ENCODE measurements around the gene SHOC2.

Gene SHOC2

DNA sequence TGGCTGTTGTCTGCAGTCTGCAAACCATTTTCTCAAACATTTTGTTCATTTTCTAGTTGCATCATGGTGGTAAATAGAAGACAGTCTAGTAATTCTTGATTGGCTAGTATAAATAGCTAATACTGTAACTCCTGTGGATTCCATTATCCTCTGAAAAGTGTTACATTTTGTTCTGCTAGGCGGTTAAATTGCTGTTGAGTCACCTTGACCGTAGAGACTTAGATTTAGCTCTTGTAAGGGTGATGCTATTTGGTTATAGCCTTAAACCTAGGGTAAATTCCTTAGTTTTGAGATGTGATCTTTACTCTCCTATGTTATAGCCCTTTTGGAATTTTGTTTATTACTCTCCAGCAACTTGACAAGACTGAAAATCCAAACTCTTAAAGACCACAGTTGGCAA lies 58.8 kb downstream of the SHOC2 start:
- Histone ChIP-seq H3K9me3 (ENCODE audit: control extremely low read depth in 1 of 5, control insufficient read depth in 4 of 5, insufficient read depth in 2 of 5, low read depth in 1 of 5, low read length in 4 of 5) (peaks cover 0 to 3% (median 0%) of the 10 kb centered on the region in 5 experiments), H3K4me1 (ENCODE audit: control extremely low read depth in 1 of 4, control insufficient read depth in 4 of 4, insufficient read depth in 4 of 4, low read length in 3 of 4) (no peaks in the 10 kb centered on the region), H3K36me3 (ENCODE audit: control insufficient read depth in 4 of 4, insufficient read depth in 4 of 4, low read length in 3 of 4) (peaks cover 5 to 10% (median 9%) of the 10 kb centered on the region in 4 experiments), H3K4me3 (ENCODE audit: control insufficient read depth in 1 of 7, extremely low read depth in 1 of 7, insufficient read depth in 4 of 7, low read depth in 2 of 7, low read length in 6 of 7) (no peak overlapping the region), H3K27me3 (replicated peaks in 2 of 5; ENCODE audit: control insufficient read depth in 4 of 5, insufficient read depth in 5 of 5, low read length in 4 of 5) (no peaks in the 10 kb centered on the region), H3K27ac (ENCODE audit: insufficient read depth in 1 of 2, low read depth in 1 of 2, low read length in 2 of 2, poor library complexity in 1 of 2, severe bottlenecking in 2 of 2) (no peak overlapping the region)
- POLR2A ChIA-PET, result no interaction called here
- no peak for DNase-seq
- CTCF ChIA-PET, result interaction anchor here (0.9 to 1.8 kb wide), 2 partner anchors 17 to 59 kb away, joined by 3 to 5 read pairs; partner anchors contain the start of genes BBIP1 and SHOC2
- no CpG with 5 or more reads among the region's 2 CpGs for WGBS (ENCODE audit: insufficient coverage)

DNA sequence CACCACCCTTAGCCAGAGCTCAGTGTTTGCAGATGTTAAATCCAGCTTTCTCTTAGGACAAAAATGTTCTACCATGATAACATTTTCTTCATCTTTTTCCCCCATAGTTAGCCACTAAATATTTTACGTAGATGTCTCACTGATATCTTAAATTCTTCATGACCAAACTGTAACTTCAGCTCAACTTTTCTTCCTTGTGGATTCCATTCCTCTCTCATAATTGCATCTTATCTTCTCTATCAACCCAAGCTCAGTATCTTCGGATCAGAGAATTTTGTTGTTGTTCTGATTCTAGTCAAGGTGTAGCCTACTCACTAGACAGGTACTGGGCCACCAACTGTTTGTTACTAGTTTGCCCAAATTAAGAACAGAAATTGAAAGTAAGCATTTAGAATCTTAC lies 60.2 kb downstream of the SHOC2 start:
- ChIA-PET CTCF (interaction anchor here (0.8 to 1.8 kb wide), 2 partner anchors 22 to 60 kb away, joined by 3 to 5 read pairs; partner anchors contain the start of genes BBIP1 and SHOC2), POLR2A (interaction anchor here (0.6 kb wide), 1 partner anchor 60 kb away, joined by 3 read pairs; the partner anchor contains the start of genes BBIP1 and SHOC2)
- H3K4me1 ChIP-seq (ENCODE audit: control extremely low read depth in 1 of 4, control insufficient read depth in 4 of 4, insufficient read depth in 4 of 4, low read length in 3 of 4), result no peaks in the 10 kb centered on the region
- no peak for DNase-seq
- WGBS (ENCODE audit: insufficient coverage), result 80% methylated on average over 1 of the region's 2 CpGs
- no peaks in the 10 kb centered on the region for H3K27me3 ChIP-seq (replicated peaks in 2 of 5; ENCODE audit: control insufficient read depth in 4 of 5, insufficient read depth in 5 of 5, low read length in 4 of 5)
- H3K27ac ChIP-seq (ENCODE audit: insufficient read depth in 1 of 2, low read depth in 1 of 2, low read length in 2 of 2, poor library complexity in 1 of 2, severe bottlenecking in 2 of 2), result no peak overlapping the region
- peaks cover 0 to 3% (median 0%) of the 10 kb centered on the region in 5 experiments for H3K9me3 ChIP-seq (ENCODE audit: control extremely low read depth in 1 of 5, control insufficient read depth in 4 of 5, insufficient read depth in 2 of 5, low read depth in 1 of 5, low read length in 4 of 5)
- H3K36me3 ChIP-seq (ENCODE audit: control insufficient read depth in 4 of 4, insufficient read depth in 4 of 4, low read length in 3 of 4), result peaks cover 5 to 14% (median 8%) of the 10 kb centered on the region in 4 experiments
- no peak overlapping the region for H3K4me3 ChIP-seq (ENCODE audit: control insufficient read depth in 1 of 7, extremely low read depth in 1 of 7, insufficient read depth in 4 of 7, low read depth in 2 of 7, low read length in 6 of 7)

DNA sequence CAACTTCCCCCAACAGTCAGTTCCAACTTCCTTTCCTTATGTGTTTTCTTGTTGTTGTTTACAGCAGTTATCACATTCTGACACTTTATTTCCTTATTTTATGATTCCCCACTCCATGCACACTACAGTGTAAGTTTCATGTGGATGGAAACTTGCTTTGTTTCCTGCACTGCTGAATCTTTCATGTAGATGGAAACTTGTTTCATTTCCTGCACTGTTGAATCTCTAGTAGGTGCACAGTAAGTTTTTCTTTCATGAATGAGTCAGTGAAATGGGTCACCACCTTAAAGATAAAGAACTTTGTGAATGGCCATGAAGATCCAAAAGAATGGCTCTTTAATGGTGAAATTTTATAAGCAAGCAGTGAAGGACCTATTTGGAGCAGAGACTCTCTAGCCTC lies 61.4 kb downstream of the SHOC2 start:
- POLR2A ChIA-PET, result no interaction called here
- Histone ChIP-seq H3K36me3 (ENCODE audit: control insufficient read depth in 4 of 4, insufficient read depth in 4 of 4, low read length in 3 of 4) (peaks cover 5 to 14% (median 8%) of the 10 kb centered on the region in 4 experiments), H3K4me1 (ENCODE audit: control extremely low read depth in 1 of 4, control insufficient read depth in 4 of 4, insufficient read depth in 4 of 4, low read length in 3 of 4) (no peaks in the 10 kb centered on the region), H3K27me3 (replicated peaks in 2 of 5; ENCODE audit: control insufficient read depth in 4 of 5, insufficient read depth in 5 of 5, low read length in 4 of 5) (no peaks in the 10 kb centered on the region), H3K27ac (ENCODE audit: insufficient read depth in 1 of 2, low read depth in 1 of 2, low read length in 2 of 2, poor library complexity in 1 of 2, severe bottlenecking in 2 of 2) (no peak overlapping the region), H3K9me3 (ENCODE audit: control extremely low read depth in 1 of 5, control insufficient read depth in 4 of 5, insufficient read depth in 2 of 5, low read depth in 1 of 5, low read length in 4 of 5) (peaks cover 0 to 3% (median 0%) of the 10 kb centered on the region in 5 experiments), H3K4me3 (ENCODE audit: control insufficient read depth in 1 of 7, extremely low read depth in 1 of 7, insufficient read depth in 4 of 7, low read depth in 2 of 7, low read length in 6 of 7) (no peak overlapping the region)
- DNase-seq, result no peak
- CTCF ChIA-PET, result no interaction called here

DNA sequence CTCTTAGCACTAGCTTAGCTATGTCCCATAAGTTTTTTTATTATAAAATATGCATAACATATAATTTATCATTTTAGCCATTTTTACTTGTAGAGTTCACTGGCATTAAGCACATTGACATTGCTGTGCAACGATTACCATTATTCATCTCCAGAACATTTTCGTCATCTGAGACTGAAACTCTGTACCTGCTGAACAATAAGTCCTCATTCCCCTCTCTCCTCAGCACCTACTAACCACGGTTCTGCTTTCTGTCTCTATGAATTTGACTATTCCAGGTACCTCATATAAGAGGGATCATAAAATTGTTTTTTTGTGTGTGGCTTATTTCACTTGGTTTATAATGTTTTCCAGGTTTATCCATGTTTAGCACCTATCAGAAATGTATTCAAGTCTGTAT lies 64.1 kb downstream of the SHOC2 start:
- DNase-seq, result no peak
- Histone ChIP-seq H3K27me3 (replicated peaks in 2 of 5; ENCODE audit: control insufficient read depth in 4 of 5, insufficient read depth in 5 of 5, low read length in 4 of 5) (no peaks in the 10 kb centered on the region), H3K4me1 (ENCODE audit: control extremely low read depth in 1 of 4, control insufficient read depth in 4 of 4, insufficient read depth in 4 of 4, low read length in 3 of 4) (no peaks in the 10 kb centered on the region), H3K9me3 (ENCODE audit: control extremely low read depth in 1 of 5, control insufficient read depth in 4 of 5, insufficient read depth in 2 of 5, low read depth in 1 of 5, low read length in 4 of 5) (peaks cover 0 to 2% (median 0%) of the 10 kb centered on the region in 5 experiments), H3K36me3 (ENCODE audit: control insufficient read depth in 4 of 4, insufficient read depth in 4 of 4, low read length in 3 of 4) (peaks cover 6 to 12% (median 8%) of the 10 kb centered on the region in 4 experiments), H3K27ac (ENCODE audit: insufficient read depth in 1 of 2, low read depth in 1 of 2, low read length in 2 of 2, poor library complexity in 1 of 2, severe bottlenecking in 2 of 2) (no peak overlapping the region), H3K4me3 (ENCODE audit: control insufficient read depth in 1 of 7, extremely low read depth in 1 of 7, insufficient read depth in 4 of 7, low read depth in 2 of 7, low read length in 6 of 7) (no peak overlapping the region)
- CTCF ChIA-PET, result no interaction called here
- 100% methylated on average over 2 of the region's 3 CpGs for WGBS (ENCODE audit: insufficient coverage)
- POLR2A ChIA-PET, result no interaction called here

DNA sequence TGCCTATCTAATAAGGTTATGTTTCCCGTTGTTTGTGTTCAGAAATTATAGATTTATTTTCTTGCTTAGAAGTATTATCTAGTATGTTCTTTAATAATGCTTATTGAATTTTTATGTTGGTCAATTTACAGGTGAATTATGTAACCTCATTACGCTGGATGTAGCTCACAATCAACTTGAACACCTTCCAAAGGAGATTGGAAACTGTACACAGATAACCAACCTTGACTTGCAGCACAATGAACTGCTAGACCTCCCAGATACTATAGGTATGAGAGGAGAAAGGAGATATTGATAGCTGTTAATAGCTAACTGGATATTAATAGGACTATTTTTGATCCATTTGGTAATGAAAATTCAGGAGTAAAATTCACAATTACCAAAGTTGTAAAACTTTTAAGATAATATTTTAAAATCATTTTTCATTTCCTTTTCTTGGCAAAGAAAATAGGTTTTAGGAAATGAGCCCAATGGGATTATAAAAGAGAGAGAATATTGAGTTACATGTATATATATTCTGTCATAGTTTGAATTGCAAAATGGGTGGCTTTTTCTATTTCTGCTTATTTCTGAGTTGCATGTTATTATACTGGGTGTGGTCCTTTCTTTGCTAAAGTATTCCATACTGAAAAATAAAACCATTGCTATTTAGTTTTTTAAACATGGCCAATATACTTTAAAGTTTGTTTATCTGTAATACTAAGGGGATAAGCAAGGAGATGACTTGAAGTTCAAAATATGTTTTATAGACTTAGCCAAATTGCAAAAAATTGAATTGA lies 66.3 kb downstream of the SHOC2 start:
- Histone ChIP-seq H3K4me1 (ENCODE audit: control extremely low read depth in 1 of 4, control insufficient read depth in 4 of 4, insufficient read depth in 4 of 4, low read length in 3 of 4) (no peaks in the 10 kb centered on the region), H3K9me3 (ENCODE audit: control extremely low read depth in 1 of 5, control insufficient read depth in 4 of 5, insufficient read depth in 2 of 5, low read depth in 1 of 5, low read length in 4 of 5) (no peaks in the 10 kb centered on the region), H3K36me3 (ENCODE audit: control insufficient read depth in 4 of 4, insufficient read depth in 4 of 4, low read length in 3 of 4) (peaks cover 2 to 11% (median 8%) of the 10 kb centered on the region in 4 experiments), H3K4me3 (ENCODE audit: control insufficient read depth in 1 of 7, extremely low read depth in 1 of 7, insufficient read depth in 4 of 7, low read depth in 2 of 7, low read length in 6 of 7) (no peak overlapping the region), H3K27me3 (replicated peaks in 2 of 5; ENCODE audit: control insufficient read depth in 4 of 5, insufficient read depth in 5 of 5, low read length in 4 of 5) (no peaks in the 10 kb centered on the region), H3K27ac (ENCODE audit: insufficient read depth in 1 of 2, low read depth in 1 of 2, low read length in 2 of 2, poor library complexity in 1 of 2, severe bottlenecking in 2 of 2) (no peak overlapping the region)
- ChIA-PET POLR2A (no interaction called here), CTCF (no interaction called here)
- WGBS (ENCODE audit: insufficient coverage), result no CpG with 5 or more reads among the region's 2 CpGs
- DNase-seq, result no peak

DNA sequence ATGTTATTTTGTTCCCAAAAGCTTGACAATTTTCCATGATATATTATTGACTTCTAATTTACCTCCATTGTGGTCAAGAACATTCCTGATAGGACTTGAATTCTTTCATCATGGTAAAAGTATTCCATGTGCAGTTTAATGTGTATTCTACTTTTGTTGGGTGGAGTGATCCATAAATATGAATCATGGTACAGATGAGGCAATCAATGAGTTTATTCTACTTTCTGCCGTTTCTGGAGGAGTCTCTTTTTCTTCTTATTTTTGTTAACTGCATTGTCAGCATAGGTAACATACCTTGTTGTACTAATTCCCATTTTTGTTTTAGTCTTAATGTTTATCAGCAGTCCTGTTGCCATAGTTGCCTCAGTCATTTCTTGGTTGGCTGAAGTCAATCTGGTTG lies 69.6 kb downstream of the SHOC2 start:
- no peak for DNase-seq
- Histone ChIP-seq H3K9me3 (ENCODE audit: control extremely low read depth in 1 of 5, control insufficient read depth in 4 of 5, insufficient read depth in 2 of 5, low read depth in 1 of 5, low read length in 4 of 5) (no peaks in the 10 kb centered on the region), H3K36me3 (ENCODE audit: control insufficient read depth in 4 of 4, insufficient read depth in 4 of 4, low read length in 3 of 4) (peaks cover 2 to 9% (median 5%) of the 10 kb centered on the region in 4 experiments), H3K4me1 (ENCODE audit: control extremely low read depth in 1 of 4, control insufficient read depth in 4 of 4, insufficient read depth in 4 of 4, low read length in 3 of 4) (peaks cover 0 to 21% (median 8%) of the 10 kb centered on the region in 4 experiments), H3K27me3 (replicated peaks in 2 of 5; ENCODE audit: control insufficient read depth in 4 of 5, insufficient read depth in 5 of 5, low read length in 4 of 5) (no peaks in the 10 kb centered on the region), H3K4me3 (ENCODE audit: control insufficient read depth in 1 of 7, extremely low read depth in 1 of 7, insufficient read depth in 4 of 7, low read depth in 2 of 7, low read length in 6 of 7) (no peak overlapping the region), H3K27ac (ENCODE audit: insufficient read depth in 1 of 2, low read depth in 1 of 2, low read length in 2 of 2, poor library complexity in 1 of 2, severe bottlenecking in 2 of 2) (no peak overlapping the region)
- WGBS (ENCODE audit: insufficient coverage), result no CpG with 5 or more reads among the region's 1 CpG
- CTCF ChIA-PET, result no interaction called here
- POLR2A ChIA-PET, result no interaction called here

DNA sequence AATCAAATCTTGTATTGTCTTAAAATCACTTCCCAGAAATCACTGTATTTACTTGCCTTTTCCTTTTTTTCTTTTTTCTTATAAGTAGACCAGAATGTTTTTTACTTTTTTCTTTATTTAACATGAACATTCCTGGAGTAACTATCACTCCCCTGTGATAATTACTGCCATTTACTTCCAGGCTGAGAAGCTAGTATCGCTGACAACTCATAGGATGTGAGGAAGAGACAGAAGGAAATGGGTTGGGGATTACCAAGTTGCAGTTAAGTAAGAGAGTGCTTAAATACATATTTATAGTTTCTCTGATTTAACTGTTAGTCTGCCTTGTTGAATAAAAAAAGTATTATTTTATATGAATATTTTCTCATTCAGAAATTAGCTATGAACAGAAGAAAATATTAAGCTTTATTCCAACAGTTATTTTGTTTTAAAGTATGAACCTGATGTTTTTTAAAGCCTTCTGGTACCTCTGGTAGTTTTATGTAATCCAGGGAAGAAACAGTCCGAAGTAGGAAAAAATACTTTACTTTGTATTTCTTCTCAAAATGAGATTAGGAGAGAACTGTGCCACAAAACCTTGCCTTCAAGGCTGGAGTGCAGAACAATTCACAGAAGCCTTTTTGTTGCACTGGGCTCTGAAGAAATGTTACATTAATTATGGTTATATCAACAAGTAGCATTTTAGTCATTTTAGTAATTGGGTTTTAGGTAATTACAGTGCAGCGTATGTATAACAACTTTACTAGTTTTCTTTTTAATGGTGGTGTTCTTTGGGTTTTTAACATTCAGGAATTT lies 72.8 kb downstream of the SHOC2 start:
- Histone ChIP-seq H3K9me3 (ENCODE audit: control extremely low read depth in 1 of 5, control insufficient read depth in 4 of 5, insufficient read depth in 2 of 5, low read depth in 1 of 5, low read length in 4 of 5) (no peaks in the 10 kb centered on the region), H3K4me3 (ENCODE audit: control insufficient read depth in 1 of 7, extremely low read depth in 1 of 7, insufficient read depth in 4 of 7, low read depth in 2 of 7, low read length in 6 of 7) (no peak overlapping the region), H3K36me3 (ENCODE audit: control insufficient read depth in 4 of 4, insufficient read depth in 4 of 4, low read length in 3 of 4) (peaks cover 0 to 10% (median 4%) of the 10 kb centered on the region in 4 experiments), H3K27me3 (replicated peaks in 2 of 5; ENCODE audit: control insufficient read depth in 4 of 5, insufficient read depth in 5 of 5, low read length in 4 of 5) (no peaks in the 10 kb centered on the region), H3K27ac (ENCODE audit: insufficient read depth in 1 of 2, low read depth in 1 of 2, low read length in 2 of 2, poor library complexity in 1 of 2, severe bottlenecking in 2 of 2) (no peak overlapping the region), H3K4me1 (ENCODE audit: control extremely low read depth in 1 of 4, control insufficient read depth in 4 of 4, insufficient read depth in 4 of 4, low read length in 3 of 4) (peaks cover 0 to 21% (median 8%) of the 10 kb centered on the region in 4 experiments)
- 100% methylated on average over 1 of the region's 3 CpGs for WGBS (ENCODE audit: insufficient coverage)
- ChIA-PET POLR2A (interaction anchor here (0.6 to 1.1 kb wide), 2 partner anchors 17 to 30 kb away, joined by 3 read pairs; no protein-coding TSS in a partner anchor), CTCF (no interaction called here)
- DNase-seq, result no peak

All from common myeloid progenitor, CD34-positive (primary cell).